ENCODE data around the gene SIX3. TPM values are rescaled to one million over a fixed set of nuclear protein-coding genes. Genes with fewer than 3 reads are reported as not detected.

SIX3 gene
- total RNA-seq, 1 donor from 2014 or later: not detected

- H3K27me3 ChIP-seq: no peaks in the 10 kb centered on the region
- H3K36me3 ChIP-seq: no peaks in the 10 kb centered on the region
- intact Hi-C loops (cut with DNase I): no loop called here
- no peak overlapping the region for H3K4me3 ChIP-seq
- H3K4me1 ChIP-seq: no peaks in the 10 kb centered on the region
- H3K27ac ChIP-seq: no peak overlapping the region
- H3K9me3 ChIP-seq: peaks cover 0 to 3% of the 10 kb centered on the region in 2 donors
- TF ChIP-seq CTCF (IDR thresholded peaks at IDR 0.05): no peak
- DNase-seq (ENCODE audit: low spot score in 2 of 2): no peak
These were observed 36.9 kb upstream of the SIX3 start for GRCh38 chr2:44904578-44904977.

GRCh38 chr2:44906972-44907371, 34.5 kb upstream of the SIX3 start:
- no peaks in the 10 kb centered on the region for H3K36me3 ChIP-seq
- H3K4me1 ChIP-seq: no peaks in the 10 kb centered on the region
- H3K27me3 ChIP-seq: no peaks in the 10 kb centered on the region
- peaks cover 0 to 12% of the 10 kb centered on the region in 2 donors for H3K9me3 ChIP-seq
- TF ChIP-seq CTCF (IDR thresholded peaks at IDR 0.05): no peak
- DNase-seq (ENCODE audit: low spot score in 2 of 2): no peak
- H3K27ac ChIP-seq: no peak overlapping the region
- intact Hi-C loops (cut with DNase I): no loop called here
- no peak overlapping the region for H3K4me3 ChIP-seq

GRCh38 chr2:44909831-44910230, 31.7 kb upstream of the SIX3 start:
- peaks cover 0 to 12% of the 10 kb centered on the region in 2 donors for H3K9me3 ChIP-seq
- intact Hi-C loops (cut with DNase I): no loop called here
- no peak overlapping the region for H3K27ac ChIP-seq
- no peak for DNase-seq (ENCODE audit: low spot score in 2 of 2)
- H3K36me3 ChIP-seq: no peaks in the 10 kb centered on the region
- TF ChIP-seq CTCF (IDR thresholded peaks at IDR 0.05): no peak
- H3K27me3 ChIP-seq: no peaks in the 10 kb centered on the region
- H3K4me3 ChIP-seq: no peak overlapping the region
- H3K4me1 ChIP-seq: no peaks in the 10 kb centered on the region

- Histone ChIP-seq H3K27me3 (no peaks in the 10 kb centered on the region), H3K27ac (no peak overlapping the region), H3K9me3 (peaks cover 0 to 12% of the 10 kb centered on the region in 2 donors), H3K4me3 (no peak overlapping the region), H3K36me3 (no peaks in the 10 kb centered on the region), H3K4me1 (no peaks in the 10 kb centered on the region)
- no peak for TF ChIP-seq CTCF (IDR thresholded peaks at IDR 0.05)
- no peak for DNase-seq (ENCODE audit: low spot score in 2 of 2)
- intact Hi-C loops (cut with DNase I): no loop called here
These were observed 28.8 kb upstream of the SIX3 start for GRCh38 chr2:44912660-44913059.

- Histone ChIP-seq H3K4me3 (no peak overlapping the region), H3K9me3 (no peaks in the 10 kb centered on the region), H3K27me3 (no peaks in the 10 kb centered on the region), H3K4me1 (no peaks in the 10 kb centered on the region), H3K27ac (no peak overlapping the region), H3K36me3 (no peaks in the 10 kb centered on the region)
- no peak for DNase-seq (ENCODE audit: low spot score in 2 of 2)
- intact Hi-C loops (cut with DNase I): no loop called here
- TF ChIP-seq CTCF (IDR thresholded peaks at IDR 0.05): no peak
These were observed 25.2 kb upstream of the SIX3 start for GRCh38 chr2:44916291-44916690.

GRCh38 chr2:44918095-44918775, 23.3 kb upstream of the SIX3 start:
- Histone ChIP-seq H3K4me3 (no peak overlapping the region), H3K27me3 (no peaks in the 10 kb centered on the region), H3K36me3 (no peaks in the 10 kb centered on the region), H3K27ac (no peak overlapping the region), H3K4me1 (no peaks in the 10 kb centered on the region), H3K9me3 (no peaks in the 10 kb centered on the region)
- intact Hi-C loops (cut with DNase I): no loop called here
- DNase-seq (ENCODE audit: low spot score in 2 of 2): no peak
- TF ChIP-seq CTCF (IDR thresholded peaks at IDR 0.05): no peak
